Measurements from ENCODE around the gene SLC22A23. TPM values are rescaled to one million over a fixed set of nuclear protein-coding genes. Genes with fewer than 3 reads are reported as not detected.

SLC22A23 gene
- total RNA-seq, 2 experiments from 2014 or later: 13.4 to 13.6 TPM

GRCh38 chr6:3281631-3282475 is 175.0 kb downstream of the SLC22A23 start:
- Histone ChIP-seq H3K4me1 (ENCODE audit: insufficient read depth, low read length) (no peaks in the 10 kb centered on the region), H3K27ac (ENCODE audit: low read depth in 1 of 2, low read length in 2 of 2) (no peak overlapping the region), H3K9me3 (ENCODE audit: control insufficient read depth in 1 of 2, insufficient read depth in 1 of 2, low read length in 2 of 2) (no peaks in the 10 kb centered on the region), H3K36me3 (ENCODE audit: insufficient read depth, low read length) (no peaks in the 10 kb centered on the region), H3K27me3 (ENCODE audit: control insufficient read depth in 1 of 2, insufficient read depth in 2 of 2, low read length in 2 of 2) (no peaks in the 10 kb centered on the region), H3K4me3 (ENCODE audit: low read length) (no peak overlapping the region)
- peaks cover 9% of the 10 kb centered on the region for H3K36me3 Mint-ChIP-seq (ENCODE audit: low read depth)
- no peaks in the 10 kb centered on the region for H3K9me3 Mint-ChIP-seq
- POLR2A ChIA-PET: no interaction called here
- TF ChIP-seq, protein P1, sequence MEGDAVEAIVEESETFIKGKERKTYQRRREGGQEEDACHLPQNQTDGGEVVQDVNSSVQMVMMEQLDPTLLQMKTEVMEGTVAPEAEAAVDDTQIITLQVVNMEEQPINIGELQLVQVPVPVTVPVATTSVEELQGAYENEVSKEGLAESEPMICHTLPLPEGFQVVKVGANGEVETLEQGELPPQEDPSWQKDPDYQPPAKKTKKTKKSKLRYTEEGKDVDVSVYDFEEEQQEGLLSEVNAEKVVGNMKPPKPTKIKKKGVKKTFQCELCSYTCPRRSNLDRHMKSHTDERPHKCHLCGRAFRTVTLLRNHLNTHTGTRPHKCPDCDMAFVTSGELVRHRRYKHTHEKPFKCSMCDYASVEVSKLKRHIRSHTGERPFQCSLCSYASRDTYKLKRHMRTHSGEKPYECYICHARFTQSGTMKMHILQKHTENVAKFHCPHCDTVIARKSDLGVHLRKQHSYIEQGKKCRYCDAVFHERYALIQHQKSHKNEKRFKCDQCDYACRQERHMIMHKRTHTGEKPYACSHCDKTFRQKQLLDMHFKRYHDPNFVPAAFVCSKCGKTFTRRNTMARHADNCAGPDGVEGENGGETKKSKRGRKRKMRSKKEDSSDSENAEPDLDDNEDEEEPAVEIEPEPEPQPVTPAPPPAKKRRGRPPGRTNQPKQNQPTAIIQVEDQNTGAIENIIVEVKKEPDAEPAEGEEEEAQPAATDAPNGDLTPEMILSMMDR (IDR thresholded peaks at IDR 0.05): no peak
- no peak for ATAC-seq (ENCODE audit: poor library complexity)
- H3K27ac Mint-ChIP-seq: no peak overlapping the region
- intact Hi-C loops (cut with DNase I, micrococcal nuclease): loop anchor here in 1 of 2 experiments (2.0 to 5.0 kb wide), 2 partner anchors 70 to 175 kb away; partner anchors contain the start of gene SLC22A23
- no peak overlapping the region for H3K4me3 Mint-ChIP-seq
- H3K4me1 Mint-ChIP-seq (ENCODE audit: low read depth): peaks cover 5% of the 10 kb centered on the region
- H3K27me3 Mint-ChIP-seq: no peaks in the 10 kb centered on the region
- CTCF ChIA-PET: interaction anchor here (1.6 to 2.0 kb wide), 2 partner anchors 31 to 451 kb away, joined by 4 to 9 read pairs; no protein-coding TSS in a partner anchor
- DNase-seq: peak in 1 of 14 experiments; percentile 21

- Histone ChIP-seq H3K4me3 (ENCODE audit: low read length) (no peak overlapping the region), H3K27ac (ENCODE audit: low read depth in 1 of 2, low read length in 2 of 2) (no peak overlapping the region), H3K27me3 (ENCODE audit: control insufficient read depth in 1 of 2, insufficient read depth in 2 of 2, low read length in 2 of 2) (no peaks in the 10 kb centered on the region), H3K36me3 (ENCODE audit: insufficient read depth, low read length) (no peaks in the 10 kb centered on the region), H3K9me3 (ENCODE audit: control insufficient read depth in 1 of 2, insufficient read depth in 1 of 2, low read length in 2 of 2) (no peaks in the 10 kb centered on the region), H3K4me1 (ENCODE audit: insufficient read depth, low read length) (no peaks in the 10 kb centered on the region)
- no peak overlapping the region for H3K4me3 Mint-ChIP-seq
- ATAC-seq (ENCODE audit: poor library complexity) (no peak), DNase-seq (peak in 1 of 14 experiments; percentile 19)
- intact Hi-C loops (cut with DNase I, micrococcal nuclease): loop anchor here in 1 of 2 experiments (2.0 to 5.0 kb wide), 2 partner anchors 71 to 176 kb away; partner anchors contain the start of gene SLC22A23
- H3K36me3 Mint-ChIP-seq (ENCODE audit: low read depth): peaks cover 9% of the 10 kb centered on the region
- no peak overlapping the region for H3K27ac Mint-ChIP-seq
- H3K4me1 Mint-ChIP-seq (ENCODE audit: low read depth): peaks cover 5% of the 10 kb centered on the region
- no peaks in the 10 kb centered on the region for H3K27me3 Mint-ChIP-seq
- H3K9me3 Mint-ChIP-seq: no peaks in the 10 kb centered on the region
- ChIA-PET CTCF (interaction anchor here (1.6 to 2.0 kb wide), 2 partner anchors 30 to 452 kb away, joined by 4 to 9 read pairs; no protein-coding TSS in a partner anchor), POLR2A (no interaction called here)
- TF ChIP-seq, protein P1 (IDR thresholded peaks at IDR 0.05): no peak
These were observed 175.9 kb downstream of the SLC22A23 start for GRCh38 chr6:3280866-3281465.

DNA sequence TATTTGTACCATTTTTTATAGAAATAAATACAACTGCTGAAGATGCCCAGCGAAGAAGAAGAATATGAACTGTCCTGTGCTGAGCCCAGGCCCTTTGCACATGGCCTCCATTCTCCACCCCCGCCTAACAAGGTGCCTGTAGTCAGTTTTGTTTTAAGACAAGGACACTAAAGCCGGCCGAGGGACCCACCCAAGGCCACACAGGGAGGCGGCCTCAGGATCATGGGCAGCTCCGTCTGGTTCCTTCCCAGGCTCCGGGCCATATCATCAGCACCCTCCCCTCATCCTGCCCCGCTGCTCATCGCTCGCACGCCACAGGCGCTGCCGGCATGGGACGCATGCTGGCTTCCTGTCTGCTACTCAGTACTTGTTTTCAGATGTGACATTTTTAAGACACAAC is 176.8 kb downstream of the SLC22A23 start:
- Histone ChIP-seq H3K4me3 (ENCODE audit: low read length) (no peak overlapping the region), H3K4me1 (ENCODE audit: insufficient read depth, low read length) (no peaks in the 10 kb centered on the region), H3K36me3 (ENCODE audit: insufficient read depth, low read length) (no peaks in the 10 kb centered on the region), H3K27ac (ENCODE audit: low read depth in 1 of 2, low read length in 2 of 2) (no peak overlapping the region), H3K27me3 (ENCODE audit: control insufficient read depth in 1 of 2, insufficient read depth in 2 of 2, low read length in 2 of 2) (no peaks in the 10 kb centered on the region), H3K9me3 (ENCODE audit: control insufficient read depth in 1 of 2, insufficient read depth in 1 of 2, low read length in 2 of 2) (no peaks in the 10 kb centered on the region)
- Mint-ChIP-seq H3K36me3 (ENCODE audit: low read depth) (peaks cover 14% of the 10 kb centered on the region), H3K27me3 (no peaks in the 10 kb centered on the region), H3K4me1 (ENCODE audit: low read depth) (peaks cover 5% of the 10 kb centered on the region), H3K4me3 (no peak overlapping the region), H3K9me3 (no peaks in the 10 kb centered on the region), H3K27ac (no peak overlapping the region)
- TF ChIP-seq, protein P1 (IDR thresholded peaks at IDR 0.05): no peak
- intact Hi-C loops (cut with DNase I, micrococcal nuclease): loop anchor here in 1 of 2 experiments (2.0 to 5.0 kb wide), 2 partner anchors 72 to 177 kb away; partner anchors contain the start of gene SLC22A23
- DNase-seq (peak in 1 of 14 experiments; percentile 31), ATAC-seq (ENCODE audit: poor library complexity) (no peak)
- ChIA-PET CTCF (interaction anchor here (0.6 to 4.2 kb wide), 9 partner anchors 28 to 876 kb away, joined by 3 to 56 read pairs (median 4); no protein-coding TSS in a partner anchor), POLR2A (interaction anchor here (1.0 to 1.2 kb wide), 2 partner anchors 187 to 452 kb away, joined by 3 to 5 read pairs; no protein-coding TSS in a partner anchor)
